ENCODE results near the gene TCFL5. TPM values are rescaled to one million over a fixed set of nuclear protein-coding genes. Genes with fewer than 3 reads are reported as not detected.

The TCFL5 gene
- total and polyA plus RNA-seq, 2 donors (not counting 3 experiments of a cell fraction or from before 2014, with no cell fraction given): 4.4 to 11.1 TPM

GRCh38 chr20:62872862-62873261 lies 11.2 kb upstream of the TCFL5 start:
- intact Hi-C loops (cut with micrococcal nuclease) (loop anchor here (1.0 kb wide), 1 partner anchor 136 kb away; no protein-coding TSS in a partner anchor), dilution Hi-C loops (cut with MboI; ENCODE audit: extremely low pct_ligation_motif_present, low sequenced_read_pairs) (no loop called here)
- Histone ChIP-seq H3K27ac (ENCODE audit: insufficient read depth, low read depth, low read length) (no peak overlapping the region), H3K9ac (replicated peaks; ENCODE audit: extremely low read depth, insufficient read depth, low read length) (no peak overlapping the region), H3K4me2 (ENCODE audit: insufficient read depth, low read length) (no peak overlapping the region), H3K4me3 (replicated peaks in 1 of 3; ENCODE audit: insufficient read depth in 1 of 3, low read depth in 1 of 3, low read length in 3 of 3) (no peak overlapping the region), H4K20me1 (replicated peaks; ENCODE audit: control insufficient read depth, extremely low read depth, insufficient read depth, low read length) (no peaks in the 10 kb centered on the region), H3K79me2 (ENCODE audit: control insufficient read depth, insufficient read depth, low read length) (no peaks in the 10 kb centered on the region), H3K27me3 (ENCODE audit: control insufficient read depth in 2 of 2, insufficient read depth in 2 of 2, low read length in 2 of 2) (no peaks in the 10 kb centered on the region), H3K4me1 (ENCODE audit: control insufficient read depth, extremely low read depth, insufficient read depth, low read length) (peaks cover 7% of the 10 kb centered on the region), H3K36me3 (ENCODE audit: control insufficient read depth in 2 of 2, extremely low read depth in 1 of 2, insufficient read depth in 2 of 2, low read length in 2 of 2) (no peaks in the 10 kb centered on the region), H3K9me1 (replicated peaks; ENCODE audit: control insufficient read depth, extremely low read depth, insufficient read depth, low read length) (no peaks in the 10 kb centered on the region), H2AFZ (ENCODE audit: low read depth, low read length) (no peak overlapping the region), H3K9me3 (replicated peaks; ENCODE audit: control insufficient read depth, insufficient read depth, low read length) (no peaks in the 10 kb centered on the region)
- TF ChIP-seq, protein P1, sequence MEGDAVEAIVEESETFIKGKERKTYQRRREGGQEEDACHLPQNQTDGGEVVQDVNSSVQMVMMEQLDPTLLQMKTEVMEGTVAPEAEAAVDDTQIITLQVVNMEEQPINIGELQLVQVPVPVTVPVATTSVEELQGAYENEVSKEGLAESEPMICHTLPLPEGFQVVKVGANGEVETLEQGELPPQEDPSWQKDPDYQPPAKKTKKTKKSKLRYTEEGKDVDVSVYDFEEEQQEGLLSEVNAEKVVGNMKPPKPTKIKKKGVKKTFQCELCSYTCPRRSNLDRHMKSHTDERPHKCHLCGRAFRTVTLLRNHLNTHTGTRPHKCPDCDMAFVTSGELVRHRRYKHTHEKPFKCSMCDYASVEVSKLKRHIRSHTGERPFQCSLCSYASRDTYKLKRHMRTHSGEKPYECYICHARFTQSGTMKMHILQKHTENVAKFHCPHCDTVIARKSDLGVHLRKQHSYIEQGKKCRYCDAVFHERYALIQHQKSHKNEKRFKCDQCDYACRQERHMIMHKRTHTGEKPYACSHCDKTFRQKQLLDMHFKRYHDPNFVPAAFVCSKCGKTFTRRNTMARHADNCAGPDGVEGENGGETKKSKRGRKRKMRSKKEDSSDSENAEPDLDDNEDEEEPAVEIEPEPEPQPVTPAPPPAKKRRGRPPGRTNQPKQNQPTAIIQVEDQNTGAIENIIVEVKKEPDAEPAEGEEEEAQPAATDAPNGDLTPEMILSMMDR (IDR thresholded peaks at IDR 0.05; ENCODE audit: extremely low read depth in 1 of 2, insufficient read depth in 1 of 2, low read depth in 1 of 2, low read length in 2 of 2): no peak
- TF ChIP-seq POLR2AphosphoS5 (IDR thresholded peaks at IDR 0.05; ENCODE audit: insufficient read depth, low read depth, low read length): no peak
- no peak for TF ChIP-seq EZH2 (IDR thresholded peaks at IDR 0.05; ENCODE audit: borderline replicate concordance, low read depth, low read length, severe bottlenecking)
- TF ChIP-seq POLR2A (IDR thresholded peaks at IDR 0.05; ENCODE audit: low read depth, low read length): no peak
- TF ChIP-seq JUN (IDR thresholded peaks at IDR 0.05; ENCODE audit: borderline replicate concordance, insufficient read depth, insufficient read length, low read depth): no peak
- TF ChIP-seq FOS (IDR thresholded peaks at IDR 0.05; ENCODE audit: borderline replicate concordance, insufficient read depth, low read length): no peak
- TF ChIP-seq MAX (IDR thresholded peaks at IDR 0.05; ENCODE audit: insufficient read depth, insufficient read length): no peak
- TF ChIP-seq GATA2 (IDR thresholded peaks at IDR 0.05; ENCODE audit: insufficient read depth, insufficient read length, low read depth, low read length): no peak
- TF ChIP-seq MYC (IDR thresholded peaks at IDR 0.05; ENCODE audit: low read depth, low read length): no peak
- BruUV-seq (replicated peaks): no TSS peak
- DNase-seq (ENCODE audit: low read depth, low spot score): no peak
- POLR2A ChIA-PET: no interaction called here
- CTCF ChIA-PET: interaction anchor here (1.2 to 4.9 kb wide), 6 partner anchors 11 to 136 kb away, joined by 3 to 38 read pairs (median 10); partner anchors contain the start of gene TCFL5
- FAIRE-seq: no peak

Measured in endothelial cell of umbilical vein (primary cell).